HG02588 (cell line): ENCODE measurements around the gene PDE9A.

ENCODE experiments used
- ATAC-seq: cut with Tn5 transposase; IDR thresholded peaks from one replicate; pipeline ENCODE4 v1.9.1; 2021; ENCODE audit warnings: mild to moderate bottlenecking, moderate library complexity; ENCODE audit not compliant: unreplicated experiment

PDE9A gene

GRCh38 chr21:42684109-42684916 is 30.9 kb downstream of the PDE9A start:
- ATAC-seq = no peak

DNA sequence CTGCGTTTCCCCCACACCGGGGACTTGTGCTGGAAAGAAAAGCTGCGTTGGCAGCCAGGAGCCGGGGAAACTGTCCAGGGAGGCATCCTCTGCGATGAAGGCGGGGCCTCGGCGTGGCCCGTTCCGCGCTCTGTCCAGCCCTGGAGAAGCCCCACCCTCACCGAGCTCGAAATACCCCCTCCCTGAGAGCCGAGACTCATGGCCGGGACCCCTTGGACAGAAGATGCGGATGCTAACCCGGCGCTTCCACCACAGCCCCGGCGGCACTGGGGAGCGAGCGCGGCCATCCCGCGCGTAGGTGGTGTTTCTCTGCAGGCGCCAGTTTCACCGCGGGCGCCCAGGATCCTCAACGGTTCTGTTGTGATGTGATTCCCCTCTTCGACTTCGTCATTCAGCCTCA is 31.6 kb downstream of the PDE9A start:
- ATAC-seq = no peak

GRCh38 chr21:42685954-42686500 is 32.6 kb downstream of the PDE9A start:
- no peak for ATAC-seq

GRCh38 chr21:42687796-42688195 is 34.4 kb downstream of the PDE9A start:
- ATAC-seq = no peak

DNA sequence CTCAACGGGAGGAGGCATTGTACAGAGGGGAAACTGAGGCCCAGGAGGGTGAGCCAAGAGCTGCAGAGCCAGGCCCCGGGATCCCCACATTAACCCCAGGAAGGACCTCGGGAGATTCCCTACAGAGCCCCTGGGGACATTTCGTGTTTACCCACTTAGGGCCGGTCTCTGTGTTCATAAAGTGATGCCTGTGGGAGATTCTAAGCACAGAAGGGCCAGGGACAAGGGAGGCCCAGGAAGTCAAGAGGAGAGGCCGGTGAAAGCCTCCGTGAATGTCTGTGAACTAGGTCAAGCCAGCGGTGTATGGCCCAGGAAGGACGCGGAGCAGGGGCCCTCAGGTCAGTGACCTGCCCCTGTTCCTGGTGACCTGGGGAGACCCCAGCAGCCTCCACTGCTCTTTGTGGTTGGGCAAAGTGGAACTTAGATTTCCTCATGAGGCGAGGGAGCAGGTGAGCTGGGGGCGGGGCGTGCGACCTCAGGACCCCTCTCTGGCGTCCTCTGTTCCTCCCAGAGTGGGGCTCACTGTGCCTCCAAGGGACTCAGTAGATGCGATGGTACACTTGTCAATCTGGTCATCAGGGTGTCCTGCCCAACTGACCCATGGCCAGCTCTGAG is 34.9 kb downstream of the PDE9A start:
- no peak for ATAC-seq

DNA sequence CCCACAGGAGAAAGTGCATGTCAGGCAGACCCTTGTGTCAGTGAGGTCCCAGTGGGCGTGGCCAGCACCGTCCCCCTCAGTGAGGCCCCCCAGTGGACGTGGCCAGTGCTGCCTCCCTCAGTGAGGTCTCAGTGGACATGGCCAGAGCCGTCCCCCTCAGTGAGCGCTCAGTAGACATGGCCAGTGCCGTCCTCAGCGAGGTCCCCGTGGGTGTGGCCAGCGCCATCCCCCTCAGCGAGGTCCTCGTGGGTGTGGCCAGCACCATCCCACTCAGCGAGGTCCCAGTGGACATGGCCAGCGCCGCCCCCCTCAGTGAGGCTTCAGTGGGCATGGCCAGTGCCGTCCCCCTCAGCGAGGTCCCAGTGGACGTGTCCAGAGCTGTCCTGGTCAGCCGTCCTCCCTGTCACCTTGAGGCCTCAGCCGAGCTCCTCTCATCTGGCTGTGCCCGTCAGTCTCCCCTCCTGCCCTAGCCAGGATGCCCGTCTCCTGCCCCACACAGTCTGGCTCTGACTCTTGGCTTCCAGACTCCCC is 35.5 kb downstream of the PDE9A start:
- ATAC-seq = no peak

GRCh38 chr21:42690586-42690985 is 37.2 kb downstream of the PDE9A start:
- no peak for ATAC-seq

DNA sequence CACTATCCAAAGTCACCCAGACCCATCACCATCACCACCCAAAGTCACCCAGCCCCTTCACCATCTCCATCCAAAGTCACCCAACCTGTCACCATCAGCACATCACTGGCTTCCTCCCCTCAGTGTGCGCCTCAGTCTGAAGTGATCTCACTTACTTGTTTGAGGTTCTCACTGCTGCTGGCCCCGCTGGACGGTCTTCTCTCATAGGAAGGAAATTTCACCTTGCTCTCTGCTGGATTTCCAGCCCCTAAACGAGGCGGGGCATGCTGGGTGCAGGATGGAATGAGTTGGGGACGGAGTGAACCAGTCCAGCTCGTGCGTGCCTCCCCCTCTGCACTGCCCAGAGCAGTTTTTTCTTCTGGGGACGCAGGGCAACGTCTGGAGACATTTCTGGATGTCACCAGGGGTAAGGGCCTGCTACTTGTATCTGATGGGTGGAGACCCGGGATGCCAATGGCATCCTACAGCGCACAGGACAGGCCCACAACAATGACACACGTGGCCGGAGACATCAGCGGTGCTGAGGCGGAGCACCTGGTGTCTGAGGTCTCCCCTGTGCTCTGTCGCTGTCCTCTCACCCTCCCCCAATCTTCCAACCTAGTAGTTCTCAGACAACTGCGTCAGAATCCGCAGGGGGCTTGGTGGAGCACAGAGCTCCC is 38.6 kb downstream of the PDE9A start:
- ATAC-seq = no peak

DNA sequence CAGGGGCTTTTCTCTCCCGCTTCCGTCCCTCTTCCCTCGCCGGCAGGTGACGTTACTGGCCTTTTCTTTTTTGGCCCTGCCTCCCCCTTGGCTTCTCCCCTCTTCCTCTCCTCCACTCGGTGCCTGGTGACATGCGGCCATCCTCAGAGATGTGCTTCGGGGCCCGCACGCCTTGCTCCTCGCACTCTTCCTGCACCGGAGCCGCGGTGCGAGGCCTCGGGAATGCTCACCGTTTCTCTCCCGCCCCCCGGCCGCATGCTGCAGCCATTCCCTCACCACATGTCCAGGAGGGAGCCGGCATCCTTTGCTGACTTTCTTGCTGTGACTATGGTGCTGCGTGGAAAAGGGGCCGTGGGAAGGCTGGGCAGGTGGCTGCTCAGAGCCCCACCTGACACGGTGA is 39.3 kb downstream of the PDE9A start:
- ATAC-seq = no peak

GRCh38 chr21:42694751-42695696 is 41.6 kb downstream of the PDE9A start:
- ATAC-seq = no peak

GRCh38 chr21:42695697-42696380 is 42.4 kb downstream of the PDE9A start:
- ATAC-seq = no peak

- ATAC-seq = no peak
Observed at GRCh38 chr21:42696501-42697040, 43.1 kb downstream of the PDE9A start.

DNA sequence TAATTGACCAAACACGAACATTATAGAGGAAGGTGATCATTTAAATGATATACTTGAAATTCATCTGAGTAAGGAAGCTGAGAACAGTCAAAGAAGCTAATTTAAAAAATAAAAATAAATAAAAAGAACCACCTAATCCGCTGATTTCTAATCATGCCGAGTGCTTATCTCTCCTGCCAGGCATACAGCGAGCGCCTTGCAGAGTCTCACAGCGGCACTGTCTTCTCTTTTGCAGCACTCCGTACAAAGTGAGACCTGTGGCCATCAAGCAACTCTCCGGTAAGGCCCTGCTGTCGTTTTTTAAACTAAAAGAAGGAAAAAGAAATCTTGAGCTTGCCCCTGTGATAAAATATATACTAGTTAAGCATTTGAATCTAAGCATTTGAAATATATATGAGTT is 45.3 kb downstream of the PDE9A start:
- no peak for ATAC-seq

- ATAC-seq = no peak
Observed at GRCh38 chr21:42699196-42699595, 45.8 kb downstream of the PDE9A start.

DNA sequence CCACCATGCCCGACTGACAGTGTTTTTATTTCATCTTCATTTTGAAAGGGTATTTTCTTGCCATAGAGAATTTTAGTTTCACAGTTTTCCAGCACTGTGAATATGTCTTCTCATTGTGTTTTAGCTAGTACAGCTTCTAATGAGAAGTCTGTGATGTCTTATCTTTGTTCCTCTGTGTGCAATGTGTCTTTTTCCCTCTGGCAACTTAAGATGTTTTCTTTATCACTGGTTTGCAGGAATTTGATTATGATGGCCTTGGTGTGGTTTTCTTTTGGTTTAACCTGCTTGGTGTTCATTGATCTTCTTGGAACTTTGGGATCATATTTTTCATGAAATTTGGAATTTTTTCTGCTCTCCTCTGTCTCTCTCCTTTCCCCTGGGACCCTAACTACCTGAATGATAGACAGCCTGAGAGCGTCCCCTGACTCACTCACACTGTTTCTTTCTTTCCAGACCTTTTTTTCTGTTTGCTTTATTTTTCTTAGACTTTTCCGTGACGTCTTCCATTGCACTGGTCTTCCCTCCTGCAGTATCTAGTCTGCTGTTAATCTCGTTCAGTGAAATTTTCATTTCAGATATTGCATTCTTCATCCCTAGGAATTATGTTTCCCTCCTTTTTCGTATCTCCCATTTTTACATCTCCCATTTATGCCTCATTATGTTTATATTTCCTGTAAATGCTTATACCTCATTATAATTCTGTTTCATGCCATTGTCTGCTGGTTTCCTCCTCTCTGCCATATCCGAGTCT is 48.5 kb downstream of the PDE9A start:
- ATAC-seq = no peak

DNA sequence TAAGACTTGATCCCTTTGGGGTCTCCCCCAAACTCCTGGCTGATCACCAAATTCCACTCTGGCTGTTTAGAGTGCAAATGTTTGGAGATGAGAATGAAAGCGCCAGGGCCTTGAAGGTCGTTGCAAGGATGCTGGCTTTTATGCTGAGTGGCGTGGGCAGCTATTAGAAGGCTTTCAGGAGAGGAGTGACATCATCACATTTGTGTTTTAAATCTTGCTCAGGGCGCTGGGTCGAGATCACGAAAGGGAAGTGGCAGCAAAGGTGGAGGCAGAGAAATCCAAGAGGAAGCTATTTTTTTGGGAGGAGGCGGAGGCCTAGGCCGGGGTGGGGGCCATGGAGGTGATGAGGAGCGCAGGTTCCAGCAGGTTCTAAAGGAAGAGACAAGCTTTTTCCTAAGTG is 49.3 kb downstream of the PDE9A start:
- ATAC-seq = no peak

GRCh38 chr21:42703136-42703908 is 49.9 kb downstream of the PDE9A start:
- no peak for ATAC-seq

DNA sequence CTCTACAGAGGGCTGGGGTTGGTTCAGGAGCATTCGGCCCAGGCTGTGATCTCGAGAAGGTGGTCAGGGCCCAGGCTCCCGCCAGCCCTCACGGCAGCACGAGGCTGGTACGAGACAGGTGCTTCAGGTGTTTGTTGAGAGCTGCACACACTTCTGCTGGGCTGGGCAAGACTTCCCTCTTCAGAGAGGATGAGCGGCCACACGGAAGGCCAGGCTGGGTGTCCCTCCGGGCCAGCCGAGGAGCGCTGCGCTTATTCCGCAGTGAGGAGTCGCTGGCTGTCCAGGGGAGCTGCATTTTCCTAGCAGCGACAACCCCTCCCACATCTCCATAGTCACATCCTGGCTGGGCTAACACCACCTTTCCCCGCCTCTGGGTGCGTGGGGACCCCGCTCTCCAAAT is 50.5 kb downstream of the PDE9A start:
- no peak for ATAC-seq
